Neural progenitor cell (in vitro differentiated cells): ENCODE measurements around the gene CAMSAP1.

Experiments
- CTCF ChIP-seq: fragments of 200-600 bp; sonication (generic); IDR thresholded peaks from 2 replicates; pipeline ENCODE4 v1.5.1; 2017; ENCODE audit warnings: antibody characterized with exemption, mild to moderate bottlenecking
- EZH2 ChIP-seq: fragments of 200-600 bp; sonication (generic); IDR thresholded peaks from 2 replicates; pipeline ENCODE4 v1.6.1; 2017; ENCODE audit warnings: antibody characterized with exemption, mild to moderate bottlenecking, moderate library complexity
- EZH2phosphoT487 ChIP-seq: fragments of 200-600 bp; sonication (generic); IDR thresholded peaks from 2 replicates; pipeline ENCODE4 v1.6.1; 2017; ENCODE audit warnings: antibody characterized with exemption

GRCh38 chr9:135877791-135878527 lies 29.4 kb downstream of the CAMSAP1 start:
- no peak for TF ChIP-seq CTCF
- TF ChIP-seq EZH2phosphoT487 = no peak
- no peak for TF ChIP-seq EZH2
